Central memory CD4-positive, alpha-beta T cell (primary cell): ENCODE data around the gene MARCHF9.

ENCODE experiments used
- DNase-seq: peaks from one replicate; pipeline ENCODE4 v3.0.0; 2022

The MARCHF9 gene

GRCh38 chr12:57724936-57725740 lies 29.8 kb upstream of the MARCHF9 start:
- DNase-seq = no peak

GRCh38 chr12:57725851-57726150 lies 29.1 kb upstream of the MARCHF9 start:
- DNase-seq = no peak

DNA sequence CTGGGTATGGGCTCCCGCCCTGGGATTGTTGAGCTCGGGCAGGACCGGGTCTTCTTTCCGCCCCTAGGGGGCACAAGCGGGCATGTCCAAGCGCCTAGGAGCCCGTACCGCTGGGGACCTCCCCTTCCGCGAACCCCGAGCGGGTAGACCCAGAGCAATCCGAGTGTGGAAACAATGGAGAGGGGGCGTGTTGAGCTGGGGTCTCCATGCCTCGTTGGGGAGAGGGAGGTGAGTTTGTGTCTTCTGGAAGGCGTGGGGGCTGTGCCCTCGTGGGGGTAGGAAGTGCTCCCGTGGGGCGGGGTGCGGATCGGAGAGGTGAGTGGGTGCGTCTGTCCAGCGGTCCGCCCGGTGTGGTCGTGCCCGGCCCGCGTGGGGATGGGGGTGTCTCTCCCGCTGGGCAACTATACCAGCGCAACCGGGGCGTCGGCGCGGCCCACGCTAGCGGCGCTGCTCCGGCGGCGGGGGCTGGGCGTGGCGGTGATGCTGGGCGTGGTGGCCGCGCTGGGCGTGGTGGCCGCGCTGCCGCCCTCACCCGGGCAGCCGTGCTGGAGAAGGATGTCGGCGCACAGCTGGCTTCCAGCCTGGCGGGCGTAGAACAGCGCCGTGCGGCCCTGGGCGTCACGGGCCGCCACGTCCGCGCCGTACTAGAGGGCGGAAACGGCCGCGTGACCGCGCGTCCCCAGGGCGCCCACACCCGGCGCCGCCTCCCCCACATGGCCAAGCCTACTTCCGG lies 28.6 kb upstream of the MARCHF9 start:
- DNase-seq = no peak

DNA sequence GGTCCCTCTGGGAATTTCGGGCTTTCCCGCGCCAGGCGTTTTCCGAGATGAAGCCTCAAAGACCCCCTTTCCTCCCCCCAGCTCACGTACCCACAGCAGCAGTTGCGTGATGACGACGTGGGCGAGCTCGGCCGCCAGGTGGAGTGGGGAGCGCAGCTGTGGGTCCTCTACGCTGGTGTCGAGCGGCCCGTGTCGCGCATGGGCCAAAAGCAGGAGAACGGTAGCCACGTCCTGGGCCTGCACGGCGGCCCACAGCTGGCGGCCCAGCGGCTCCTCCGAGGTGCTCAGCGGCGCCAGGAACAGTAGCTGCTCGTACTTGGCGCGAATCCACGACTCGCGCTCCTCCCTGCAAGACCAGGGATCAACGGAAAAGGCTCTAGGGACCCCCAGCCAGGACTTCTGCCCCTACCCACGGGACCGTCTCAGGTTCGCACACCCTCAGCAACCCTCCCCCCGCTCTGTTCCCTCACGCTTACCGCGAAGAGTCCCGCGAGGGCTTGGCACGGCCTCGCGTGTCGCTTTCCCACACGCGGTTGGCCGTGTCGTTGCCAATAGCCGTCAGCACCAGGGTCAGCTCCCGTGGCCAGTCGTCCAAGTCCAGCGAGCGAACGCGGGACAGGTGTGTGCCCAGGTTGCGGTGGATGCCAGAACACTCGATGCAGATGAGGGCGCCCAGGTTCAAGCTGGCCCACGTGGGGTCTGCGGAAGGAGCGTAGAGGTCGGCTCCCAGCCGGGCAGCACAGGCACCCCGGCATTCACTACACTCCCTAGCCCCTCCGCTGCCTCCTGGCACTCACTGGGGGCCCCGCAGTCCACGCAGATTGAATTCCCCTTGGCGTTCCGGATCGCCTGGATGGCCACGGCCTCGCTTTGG lies 27.8 kb upstream of the MARCHF9 start:
- DNase-seq = no peak

- DNase-seq = no peak
Measured at GRCh38 chr12:57727758-57728395, 27.0 kb upstream of the MARCHF9 start.

DNA sequence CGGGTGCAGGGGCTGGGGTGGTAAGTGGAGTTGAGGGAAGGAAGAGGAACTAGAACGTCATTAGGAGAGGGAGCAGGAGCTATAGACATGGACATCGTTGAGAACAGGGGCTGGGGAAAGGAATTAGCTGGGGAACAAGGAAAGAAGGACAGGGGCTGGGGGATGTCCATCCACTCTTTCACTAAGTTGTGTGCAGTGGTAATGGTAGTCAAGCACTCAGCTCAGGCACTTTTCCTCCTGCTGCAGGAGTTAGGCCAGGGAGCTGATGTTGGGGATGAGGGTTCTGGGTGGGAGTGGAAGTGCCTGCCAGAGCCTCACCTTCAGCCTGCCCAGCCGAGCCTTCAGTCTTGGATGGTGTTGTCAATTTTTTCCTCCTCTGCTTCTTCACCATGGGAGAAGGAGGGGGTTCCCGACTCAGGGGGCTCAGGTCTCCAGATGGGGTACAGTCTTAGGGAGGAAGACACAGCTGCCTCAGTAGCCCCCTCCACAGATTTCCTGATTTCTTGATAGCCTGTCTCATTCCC lies 25.5 kb upstream of the MARCHF9 start:
- DNase-seq = no peak

DNA sequence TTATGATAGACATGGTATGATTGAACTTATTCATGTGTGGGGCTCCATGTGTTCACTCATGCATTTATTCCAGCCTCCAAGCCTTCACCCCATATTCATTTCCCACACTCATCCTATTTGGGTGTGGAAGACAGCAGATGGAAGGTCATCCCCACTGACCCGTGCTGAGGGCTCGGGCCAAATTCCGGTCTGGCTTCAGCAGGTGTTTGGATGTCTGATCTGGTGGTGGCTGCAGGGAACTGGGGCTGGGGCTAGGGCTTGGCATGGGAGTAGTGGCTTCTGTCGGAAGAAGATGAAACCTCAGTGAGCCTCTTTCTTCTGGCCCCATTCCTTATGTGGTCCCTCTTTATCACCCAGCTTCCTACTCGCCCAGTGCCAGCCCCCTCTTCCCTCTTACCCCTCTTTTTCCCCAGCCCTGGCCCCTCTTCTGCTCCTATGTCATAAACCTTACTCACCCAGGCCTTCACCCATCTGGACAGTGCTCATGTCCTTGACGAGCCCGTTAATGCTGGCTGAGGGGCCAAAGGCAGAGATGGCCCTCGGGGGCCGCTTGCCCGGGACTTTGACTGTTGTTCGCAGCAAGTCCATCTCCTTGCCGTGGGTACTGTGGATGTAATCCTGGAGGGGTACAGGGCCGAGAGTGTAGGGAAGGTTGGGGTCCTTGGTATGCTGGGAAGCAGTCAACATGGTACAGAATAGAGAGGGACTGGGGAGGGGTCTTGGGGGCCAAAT lies 24.4 kb upstream of the MARCHF9 start:
- no peak for DNase-seq

GRCh38 chr12:57731411-57732080 lies 23.4 kb upstream of the MARCHF9 start:
- DNase-seq = no peak

DNA sequence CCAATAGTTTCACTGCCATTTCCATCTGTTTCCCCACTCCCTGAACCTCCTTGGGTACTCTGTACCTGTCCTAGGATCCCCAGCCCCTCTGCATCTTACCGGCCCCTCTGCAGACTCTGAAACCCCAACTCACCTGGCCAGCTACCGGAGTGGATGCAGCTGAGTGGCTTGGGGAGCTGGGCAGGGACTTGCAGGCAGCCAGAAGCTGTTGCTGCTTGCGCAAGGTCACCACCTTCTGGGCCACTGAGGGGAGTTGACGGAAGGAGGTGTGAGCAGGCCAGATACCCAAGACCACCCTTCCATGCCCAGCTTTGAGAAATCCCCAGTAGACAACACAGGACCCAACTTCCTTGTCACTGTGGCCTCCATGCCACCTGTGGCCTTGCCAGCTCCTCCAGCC lies 22.6 kb upstream of the MARCHF9 start:
- DNase-seq = no peak

DNA sequence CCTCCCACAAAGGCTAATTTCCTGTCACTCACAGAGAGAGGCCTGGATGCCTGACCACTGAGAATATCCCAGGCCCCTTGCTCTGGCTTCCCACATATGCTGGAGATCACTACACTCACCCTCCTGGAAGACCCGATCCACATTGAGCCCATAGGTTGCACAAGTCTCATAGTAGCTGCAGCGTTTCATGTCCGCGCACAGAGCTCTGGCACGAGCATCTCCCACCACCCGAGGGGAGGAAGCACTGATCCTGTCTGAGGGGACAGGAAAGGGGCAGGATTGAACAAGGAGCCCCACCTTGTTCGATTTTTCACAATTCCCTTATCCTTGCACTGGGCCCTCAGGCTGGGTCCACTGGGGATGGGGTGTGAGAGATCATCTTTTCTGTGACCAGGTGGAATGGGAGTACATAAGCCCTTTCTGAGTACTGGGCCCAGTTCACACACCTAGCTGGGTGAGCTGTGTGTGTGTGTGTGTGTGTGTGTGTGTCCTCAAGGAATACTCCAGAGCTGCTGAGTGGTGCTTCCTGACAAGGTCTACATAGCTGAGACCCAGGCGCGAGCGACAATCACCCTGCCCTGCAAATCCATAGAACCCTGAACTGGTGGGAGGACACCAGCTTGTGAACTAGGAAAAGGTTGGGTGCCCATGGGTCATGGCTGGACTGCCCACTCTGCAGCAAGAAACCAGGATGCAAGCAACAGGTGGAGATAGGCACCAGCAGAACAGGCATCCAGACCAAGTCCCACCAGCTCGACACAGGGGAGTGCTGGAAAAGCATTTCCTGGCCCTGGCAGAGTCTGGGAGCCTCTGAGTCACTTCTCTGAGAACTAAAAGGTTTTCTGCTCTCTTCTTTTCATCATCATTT lies 21.9 kb upstream of the MARCHF9 start:
- no peak for DNase-seq

DNA sequence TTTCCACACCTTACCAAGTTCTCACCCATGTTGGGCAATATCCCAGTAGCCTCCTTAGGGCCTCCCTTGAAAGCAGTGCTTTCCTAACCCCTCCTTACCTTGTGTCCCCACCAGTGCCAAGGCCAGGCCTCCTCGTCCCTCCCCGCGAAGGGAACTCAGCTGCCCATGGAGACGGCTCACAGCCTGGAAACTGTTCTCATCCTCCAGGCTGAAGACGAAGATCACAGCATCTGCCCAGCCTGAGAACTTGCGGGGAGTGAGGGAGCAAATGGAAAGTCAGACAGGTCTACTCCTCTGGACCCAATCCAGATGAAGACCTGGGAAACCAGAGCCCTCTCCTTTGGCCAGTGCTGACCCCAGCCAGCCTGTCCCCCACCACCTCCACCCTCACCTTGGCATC lies 21.0 kb upstream of the MARCHF9 start:
- DNase-seq = no peak

DNA sequence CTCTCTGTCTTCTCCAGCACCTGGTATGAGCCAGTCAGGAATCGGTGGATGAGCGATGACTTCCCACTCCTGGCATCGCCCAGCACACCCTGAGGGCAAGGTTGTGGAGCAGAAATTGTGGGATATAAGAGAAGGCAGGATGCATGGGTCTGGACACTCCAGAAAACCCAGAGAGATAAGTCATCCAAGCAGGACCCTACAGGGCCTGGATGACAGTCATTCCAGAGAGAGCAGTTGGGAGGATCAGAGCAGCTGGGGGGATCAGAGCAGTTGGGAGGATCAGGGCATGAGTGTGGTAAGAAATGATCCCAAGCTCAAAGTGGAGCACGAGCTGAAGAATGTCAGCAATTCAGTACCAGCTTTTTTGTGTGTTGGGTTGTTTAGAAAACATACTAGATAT lies 20.3 kb upstream of the MARCHF9 start:
- no peak for DNase-seq

DNA sequence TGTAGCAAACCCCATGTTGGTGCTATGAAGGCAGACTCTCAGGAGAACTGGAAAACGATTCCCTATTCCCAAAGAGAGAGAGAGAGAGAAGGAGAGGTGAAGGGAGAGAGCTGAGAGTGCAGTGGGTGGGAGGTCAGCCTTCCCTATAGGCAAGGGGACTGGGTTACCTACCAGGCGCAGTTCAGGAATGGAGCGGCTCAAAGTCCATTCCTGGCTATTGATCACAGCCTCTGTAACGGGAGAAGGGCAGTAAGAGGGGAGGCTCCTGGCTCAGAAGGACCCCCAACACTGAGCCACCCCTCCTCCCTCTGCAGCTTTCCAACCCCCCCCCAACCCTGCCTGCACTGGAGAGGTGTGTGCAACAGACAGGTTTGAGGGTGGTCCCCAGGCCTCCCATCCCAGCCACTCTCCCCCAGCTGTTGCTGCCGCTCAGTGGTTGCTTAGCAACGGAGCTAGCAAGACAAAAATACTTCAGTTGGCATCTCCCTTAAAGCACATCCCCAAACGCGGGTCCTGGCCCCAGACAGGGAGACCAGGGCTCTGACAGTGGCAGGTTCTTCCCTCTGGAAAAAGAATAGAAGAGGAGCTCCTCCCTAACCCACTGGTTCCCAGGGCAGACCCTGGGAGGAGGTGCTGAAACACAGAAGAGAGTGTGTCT lies 19.6 kb upstream of the MARCHF9 start:
- DNase-seq = no peak

DNA sequence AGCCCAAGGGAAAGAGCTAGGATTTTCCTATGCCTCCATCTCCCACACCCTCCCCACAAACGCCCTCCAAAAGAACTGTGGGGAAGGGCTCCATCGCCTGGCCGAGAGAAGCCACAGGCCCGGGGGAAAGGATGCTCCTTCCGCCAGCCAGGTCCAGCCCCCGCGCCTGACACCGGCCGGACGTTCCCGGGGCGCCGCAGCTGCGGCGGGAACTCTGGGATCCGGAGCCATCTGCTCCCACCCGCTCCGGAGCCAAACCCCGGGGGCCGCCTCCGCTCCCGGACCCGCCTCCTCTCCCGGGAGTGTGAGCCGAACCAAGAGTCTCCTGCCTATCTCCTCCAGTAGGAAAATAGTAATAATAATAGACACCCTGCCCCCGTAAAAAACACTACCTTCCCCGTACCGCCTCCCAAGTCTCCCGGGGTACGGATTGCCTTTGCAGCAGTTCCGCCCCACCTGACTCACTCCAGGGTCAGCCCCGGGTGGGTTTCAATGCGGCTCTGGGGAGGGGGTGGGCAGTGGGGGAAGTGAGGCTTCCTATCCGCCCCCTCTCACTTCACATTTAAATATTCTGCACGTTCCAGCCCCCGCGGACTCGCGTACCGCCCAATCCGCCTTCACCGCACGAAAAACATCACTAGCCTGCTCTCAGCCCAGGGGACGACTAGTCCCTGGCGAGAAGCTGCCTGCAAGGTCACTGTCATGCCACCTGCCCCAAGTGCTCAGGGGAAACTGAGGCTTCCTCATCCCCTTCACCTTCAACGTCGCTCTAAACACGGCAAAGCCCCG lies 18.8 kb upstream of the MARCHF9 start:
- DNase-seq = no peak

DNA sequence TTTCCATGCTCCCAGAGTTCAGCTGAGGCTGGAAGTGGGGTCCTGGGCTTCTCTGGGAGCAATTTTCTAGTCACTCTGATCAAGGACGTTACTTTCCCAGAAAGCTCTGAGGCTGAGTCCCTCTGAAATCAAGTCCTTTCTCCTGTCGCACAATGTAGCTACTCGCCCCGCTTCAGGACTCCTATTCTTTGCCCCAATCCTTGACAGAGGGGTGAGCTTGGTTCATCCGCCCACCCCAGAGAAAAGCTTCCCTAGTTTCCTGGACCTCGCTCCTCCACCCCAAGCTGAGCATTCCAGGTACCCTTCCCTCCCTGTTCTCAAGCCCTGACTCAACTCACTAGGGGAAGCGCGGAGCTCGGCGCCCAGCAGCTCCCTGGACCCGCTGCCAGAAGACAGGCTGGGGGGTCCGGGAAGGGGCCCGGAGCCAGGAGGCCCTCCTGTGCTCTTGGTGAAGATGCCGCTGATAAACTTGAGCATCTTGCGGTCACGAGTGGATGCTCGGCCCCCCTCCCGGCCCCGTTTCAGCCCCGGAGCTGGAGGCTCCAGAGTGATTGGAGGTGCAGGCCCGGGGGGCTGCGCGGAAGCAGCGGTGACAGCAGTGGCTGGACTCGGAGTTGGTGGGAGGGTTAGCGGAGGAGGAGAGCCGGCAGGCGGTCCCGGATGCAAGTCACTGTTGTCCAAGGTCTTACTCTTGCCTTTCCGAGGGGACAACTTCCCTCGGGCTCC lies 18.0 kb upstream of the MARCHF9 start:
- DNase-seq = no peak

- no peak for DNase-seq
Measured at GRCh38 chr12:57737467-57738460, 17.1 kb upstream of the MARCHF9 start.

GRCh38 chr12:57738661-57739237 lies 16.2 kb upstream of the MARCHF9 start, which contains the start of gene AGAP2:
Gene AGAP2 (minus strand): TSS chr12:57738742. CDS start chr12:57738246, 496 bp downstream.
- no peak for DNase-seq
